GM20000 (cell line): ENCODE data around the gene SYT6.
"Not testable (repeated sequence)": the region's sequence is repeated elsewhere in the genome, so short reads cannot be mapped to it uniquely, and the experiment has no call there.

ENCODE experiments used
- DNase-seq: peaks from one replicate; pipeline ENCODE4 v3.0.0; 2012; ENCODE audit warnings: low spot score
- TF ChIP-seq, protein P1 (sequence below): IDR thresholded peaks from 2 replicates; pipeline ENCODE4 v1.5.1; 2012; ENCODE audit warnings: mild to moderate bottlenecking, control low read depth; ENCODE audit errors: extremely low read depth, missing control alignments

The SYT6 gene

DNA sequence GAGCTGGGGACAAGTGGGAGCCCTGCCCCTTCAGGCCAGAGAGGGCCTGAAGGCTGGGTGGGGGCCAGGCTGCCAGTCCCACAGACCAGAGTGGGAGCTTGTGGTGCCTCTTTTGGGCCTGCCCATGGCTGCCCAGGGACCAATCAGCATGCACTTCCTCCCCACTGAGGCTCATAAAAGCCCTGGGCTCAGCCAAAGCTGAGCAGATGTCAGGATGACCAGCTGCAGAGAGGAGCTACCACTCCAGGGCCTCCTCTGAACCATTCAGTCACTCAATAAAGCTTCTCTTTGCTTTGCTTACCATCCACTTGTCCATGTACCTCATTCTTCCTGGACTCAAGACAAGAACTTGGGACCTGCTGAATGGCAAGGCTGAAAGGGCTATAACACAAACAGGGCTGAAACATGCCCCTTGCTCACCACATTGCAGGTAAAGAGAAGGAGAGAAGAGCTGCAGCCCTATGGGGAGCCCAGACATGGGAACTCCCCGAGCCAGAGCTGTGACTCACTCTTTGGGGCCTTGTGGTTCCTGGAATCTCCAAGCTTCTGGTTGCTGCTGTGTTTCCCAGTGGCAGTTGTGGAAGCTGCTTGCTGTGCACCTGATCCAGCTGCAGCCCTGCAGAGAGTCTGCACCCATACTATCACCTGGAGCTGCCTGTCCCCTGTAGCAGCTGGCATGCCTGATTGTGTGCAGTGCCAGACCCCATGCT lies 92.4 kb downstream of the SYT6 start:
- TF ChIP-seq, protein P1, sequence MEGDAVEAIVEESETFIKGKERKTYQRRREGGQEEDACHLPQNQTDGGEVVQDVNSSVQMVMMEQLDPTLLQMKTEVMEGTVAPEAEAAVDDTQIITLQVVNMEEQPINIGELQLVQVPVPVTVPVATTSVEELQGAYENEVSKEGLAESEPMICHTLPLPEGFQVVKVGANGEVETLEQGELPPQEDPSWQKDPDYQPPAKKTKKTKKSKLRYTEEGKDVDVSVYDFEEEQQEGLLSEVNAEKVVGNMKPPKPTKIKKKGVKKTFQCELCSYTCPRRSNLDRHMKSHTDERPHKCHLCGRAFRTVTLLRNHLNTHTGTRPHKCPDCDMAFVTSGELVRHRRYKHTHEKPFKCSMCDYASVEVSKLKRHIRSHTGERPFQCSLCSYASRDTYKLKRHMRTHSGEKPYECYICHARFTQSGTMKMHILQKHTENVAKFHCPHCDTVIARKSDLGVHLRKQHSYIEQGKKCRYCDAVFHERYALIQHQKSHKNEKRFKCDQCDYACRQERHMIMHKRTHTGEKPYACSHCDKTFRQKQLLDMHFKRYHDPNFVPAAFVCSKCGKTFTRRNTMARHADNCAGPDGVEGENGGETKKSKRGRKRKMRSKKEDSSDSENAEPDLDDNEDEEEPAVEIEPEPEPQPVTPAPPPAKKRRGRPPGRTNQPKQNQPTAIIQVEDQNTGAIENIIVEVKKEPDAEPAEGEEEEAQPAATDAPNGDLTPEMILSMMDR = no peak
- no peak for DNase-seq

DNA sequence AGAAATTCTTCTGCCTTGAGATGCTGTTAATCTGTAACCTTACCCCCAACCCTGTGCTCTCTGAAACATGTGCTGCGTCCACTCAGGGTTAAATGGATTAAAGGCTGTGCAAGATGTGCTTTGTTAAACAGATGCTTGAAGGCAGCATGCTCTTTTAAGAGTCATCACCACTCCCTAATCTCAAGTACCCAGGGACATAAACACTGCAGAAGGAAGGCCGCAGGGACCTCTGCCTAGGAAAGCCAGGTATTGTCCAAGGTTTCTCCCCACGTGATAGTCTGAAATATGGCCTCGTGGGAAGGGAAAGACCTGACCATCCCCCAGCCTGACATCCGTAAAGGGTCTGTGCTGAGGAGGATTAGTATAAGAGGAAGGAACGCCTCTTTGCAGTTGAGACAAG lies 95.4 kb downstream of the SYT6 start:
- not testable (repeated sequence) for DNase-seq

DNA sequence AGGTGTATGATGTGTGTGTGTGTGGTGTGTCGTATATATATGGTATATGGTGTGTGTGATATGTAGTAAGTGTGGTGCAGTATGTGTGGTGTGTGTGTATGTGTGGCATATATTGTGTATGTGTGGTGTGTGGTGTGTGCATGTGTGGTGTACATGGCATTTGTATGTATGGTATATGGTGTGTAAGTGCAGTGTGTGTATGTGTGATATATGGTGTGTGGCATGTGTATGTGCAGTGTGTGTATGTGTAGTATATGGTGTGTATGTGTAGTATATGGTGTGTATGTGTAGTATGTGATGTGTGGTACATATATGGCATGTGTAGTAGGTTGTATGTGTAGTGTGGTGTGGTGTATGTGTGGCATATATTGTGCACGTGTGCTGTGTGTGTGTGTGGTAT lies 99.5 kb downstream of the SYT6 start:
- DNase-seq = no peak
- TF ChIP-seq, protein P1 = no peak

DNA sequence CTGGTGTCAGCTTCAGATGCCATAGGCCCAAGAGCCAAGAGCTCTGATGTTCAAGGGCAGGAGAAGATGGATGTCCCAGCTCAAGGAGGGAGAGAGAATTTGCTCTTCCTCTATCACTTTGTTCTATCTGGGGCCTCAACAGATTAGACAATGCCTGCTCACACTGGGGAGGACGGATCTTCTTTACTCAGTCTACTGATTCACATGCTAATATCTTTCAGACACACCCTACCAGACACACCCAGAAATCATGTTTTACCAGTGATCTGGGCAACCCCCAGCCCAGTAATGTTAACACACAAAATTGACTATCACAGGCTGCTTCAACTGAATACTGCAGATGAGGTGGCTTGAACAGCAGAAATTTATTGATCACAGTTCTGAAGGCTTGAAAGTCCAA lies 105.4 kb downstream of the SYT6 start:
- no peak for DNase-seq

DNA sequence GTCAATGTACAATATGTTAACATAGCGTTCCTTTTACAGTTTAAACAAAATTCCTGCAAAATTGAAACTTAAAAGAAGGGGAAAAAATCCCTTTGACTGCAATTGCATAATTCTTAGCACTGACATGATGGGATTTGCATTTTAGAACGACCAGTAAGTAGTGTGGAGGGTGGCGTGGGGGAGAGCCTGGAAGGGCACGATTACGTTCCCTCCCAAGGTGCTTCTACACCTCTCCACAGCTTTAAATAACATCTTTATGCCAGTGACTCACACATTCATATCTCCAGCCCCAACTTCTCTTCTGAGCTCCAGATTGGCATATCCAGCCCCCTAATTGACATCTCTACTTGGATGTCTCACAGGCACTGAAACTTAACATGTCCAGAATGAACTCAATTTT lies 110.1 kb downstream of the SYT6 start:
- TF ChIP-seq, protein P1 = no peak
- no peak for DNase-seq

More for the DNA sequence above, 105.4 kb downstream of the SYT6 start:
- TF ChIP-seq, protein P1 = no peak

DNA sequence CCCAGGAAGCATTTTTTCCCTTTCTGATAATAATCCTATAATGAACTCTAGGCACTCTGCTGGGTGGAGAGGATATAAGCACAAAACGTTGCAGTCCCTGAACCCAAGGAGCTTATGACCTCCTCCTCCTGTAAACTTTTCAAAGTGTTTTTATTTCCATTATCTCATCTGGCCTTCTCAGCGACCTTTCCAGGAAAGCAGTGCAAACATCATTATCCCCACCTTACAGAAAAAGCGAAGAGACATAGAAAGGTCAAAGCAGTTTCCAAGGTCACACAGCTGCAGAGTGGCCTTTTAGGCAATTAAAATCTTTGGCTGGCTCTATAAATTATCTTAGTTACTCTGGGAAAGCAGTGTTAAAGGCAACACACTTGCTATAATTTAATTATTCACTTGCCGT lies 110.6 kb downstream of the SYT6 start:
- DNase-seq = no peak
- TF ChIP-seq, protein P1 = no peak

DNA sequence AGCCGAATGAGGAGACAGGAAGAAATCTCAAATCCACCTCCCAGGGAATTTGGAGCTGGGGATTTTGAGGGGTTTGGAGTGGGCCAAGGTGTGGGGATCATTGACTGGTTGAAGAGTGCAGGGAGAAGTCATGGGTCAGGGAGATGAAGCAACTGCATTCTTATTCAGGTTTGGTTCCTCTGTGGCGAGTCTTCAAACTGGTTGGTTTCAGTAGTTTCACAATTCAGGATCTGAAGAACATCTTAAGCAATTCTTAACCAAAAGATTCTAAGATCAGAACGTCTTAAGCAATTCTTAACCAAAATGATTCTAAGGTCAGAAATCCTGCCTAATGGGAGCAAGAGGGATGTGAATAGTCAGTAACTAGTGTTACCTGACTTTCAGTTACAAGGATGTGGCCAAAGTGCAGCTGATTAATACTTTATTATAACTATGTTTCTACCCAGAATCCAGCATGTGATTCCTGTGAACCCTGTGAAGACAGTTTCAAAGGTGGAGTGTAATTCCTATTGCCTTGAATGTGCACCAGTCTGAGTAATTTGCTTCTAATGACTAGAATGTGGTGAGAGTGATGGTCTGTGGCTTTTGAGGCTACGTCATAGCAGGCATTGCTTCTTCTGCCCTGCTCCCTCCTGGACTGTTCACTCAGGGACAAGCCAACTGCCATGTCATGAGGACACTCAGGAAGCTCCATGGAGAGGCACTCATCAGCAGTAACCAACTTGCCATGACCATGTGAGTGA lies 113.2 kb downstream of the SYT6 start:
- no peak for DNase-seq
- TF ChIP-seq, protein P1 = no peak
